LNCAP (cell line): ENCODE measurements around the gene CUEDC1.

Source experiments
- CTCF ChIP-seq: fragments of 450-650 bp; IDR thresholded peaks from 2 replicates; pipeline ENCODE4 v1.5.1; 2017; ENCODE audit warnings: mild to moderate bottlenecking

The CUEDC1 gene

DNA sequence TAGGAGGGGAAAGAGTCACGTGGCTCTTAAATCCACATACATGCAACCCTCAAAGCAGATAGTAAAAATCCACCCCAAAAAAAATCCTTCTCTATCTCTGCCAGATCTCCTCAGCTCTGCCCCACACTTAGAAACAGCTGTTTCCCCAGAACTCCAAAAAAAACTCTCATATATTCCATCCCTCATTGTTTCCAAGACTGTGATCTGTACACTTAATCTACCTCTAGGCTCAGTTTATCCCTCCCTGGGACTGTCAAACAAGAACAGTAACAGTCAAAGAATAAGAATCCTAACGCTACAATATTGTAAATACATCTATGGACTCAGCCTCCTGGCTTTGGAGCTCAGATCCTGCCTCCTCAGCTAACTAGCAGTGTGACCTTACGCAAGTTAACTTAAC lies 11.6 kb downstream of the CUEDC1 start:
- no peak for TF ChIP-seq CTCF

GRCh38 chr17:57943140-57943539 lies 12.1 kb downstream of the CUEDC1 start:
- TF ChIP-seq CTCF: no peak

DNA sequence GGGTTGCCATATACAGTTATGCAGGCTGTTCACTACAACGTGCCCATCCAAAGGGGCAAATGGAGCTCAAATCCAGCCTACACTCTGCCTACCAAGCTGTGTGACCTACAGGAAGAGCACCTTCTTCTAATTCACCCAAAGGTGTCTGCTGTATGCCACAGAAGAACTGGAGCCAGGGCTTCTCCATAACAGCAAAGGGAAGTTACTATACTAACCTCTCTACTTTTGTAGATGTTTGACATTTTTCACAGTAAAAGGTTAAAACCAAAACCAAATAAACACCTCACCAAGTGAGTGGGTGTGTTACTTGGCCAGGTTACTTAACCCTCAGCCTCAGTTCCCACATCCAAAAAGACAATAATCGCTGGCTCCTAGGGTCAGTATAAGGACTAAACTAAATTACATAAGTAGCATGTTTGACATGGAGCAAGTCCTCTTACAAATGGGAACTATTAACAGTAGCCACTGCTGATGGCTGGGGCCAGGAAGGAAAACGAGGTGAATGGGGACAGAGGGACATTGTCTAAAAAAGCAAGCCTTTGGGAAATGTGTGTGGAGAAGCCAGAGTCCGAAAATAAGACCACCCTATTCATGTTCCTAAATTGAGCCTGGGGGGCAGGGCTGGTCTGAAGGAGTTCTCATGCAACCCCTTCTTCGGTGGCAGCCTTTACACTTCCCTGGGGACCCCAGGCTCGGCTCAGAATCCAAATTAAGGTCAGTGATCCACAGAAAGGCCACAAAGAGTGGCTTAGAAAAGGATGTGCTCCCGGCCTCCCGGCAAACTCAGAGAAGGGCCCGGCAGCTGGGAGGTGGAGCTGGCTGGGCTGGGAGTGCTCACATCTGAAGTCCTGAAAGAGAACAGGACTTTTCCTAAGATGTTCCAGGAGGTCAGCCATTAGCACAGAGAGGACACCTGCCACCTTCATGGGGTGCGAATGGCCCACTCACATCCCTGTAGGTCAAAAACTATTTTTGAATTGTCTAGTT lies 13.5 kb downstream of the CUEDC1 start:
- no peak for TF ChIP-seq CTCF

DNA sequence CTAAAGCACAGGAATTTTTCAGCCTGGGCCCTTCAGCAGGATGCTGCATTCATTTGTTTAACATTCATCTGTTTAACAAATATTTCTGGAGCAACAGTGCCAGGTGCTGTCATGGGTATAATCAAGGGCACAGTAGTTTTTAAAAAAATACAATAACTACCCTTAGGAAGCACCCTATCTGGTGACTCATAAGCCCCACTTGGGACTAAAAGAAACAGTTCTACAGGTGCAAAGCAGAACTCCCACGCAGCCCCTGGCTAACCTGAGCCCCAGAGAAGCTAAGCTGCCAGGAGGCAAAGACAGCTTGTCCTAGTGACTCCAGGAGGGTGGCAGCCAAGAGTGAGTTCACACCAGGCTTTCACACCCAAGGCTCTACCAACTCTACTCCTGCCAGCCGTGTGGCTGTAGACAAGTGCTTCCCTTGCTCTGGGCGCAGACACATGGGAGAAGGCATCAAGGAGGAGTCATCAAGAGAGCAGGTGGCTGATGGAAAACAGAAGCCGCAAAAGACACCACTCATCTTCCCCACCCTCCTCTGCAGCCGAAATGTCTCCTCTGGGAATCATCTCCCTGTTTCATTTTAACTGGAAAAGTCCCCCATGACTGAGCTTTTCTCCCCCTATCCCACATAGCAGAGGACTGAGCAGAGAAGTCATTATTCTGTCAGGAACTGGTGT lies 14.4 kb downstream of the CUEDC1 start:
- TF ChIP-seq CTCF: no peak

DNA sequence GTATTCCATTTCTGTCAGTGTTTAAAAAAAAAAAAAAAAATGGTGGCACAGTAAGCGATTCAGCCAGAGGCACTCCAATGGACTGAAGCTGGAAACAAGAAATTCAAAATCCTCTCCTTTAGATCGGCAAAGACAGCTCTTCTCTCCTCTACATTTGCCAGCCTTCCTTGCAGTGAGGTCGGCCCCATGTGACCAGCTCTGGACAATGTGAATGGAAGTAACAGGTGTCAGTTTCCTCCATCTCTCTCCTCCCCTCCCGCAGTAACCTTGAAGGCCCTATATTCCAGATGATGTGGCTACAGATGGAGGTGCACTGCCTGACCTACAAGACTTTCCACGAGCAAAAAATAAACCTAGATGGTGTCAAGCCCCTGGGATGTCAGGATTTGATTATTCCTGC lies 15.0 kb downstream of the CUEDC1 start:
- TF ChIP-seq CTCF: no peak

- no peak for TF ChIP-seq CTCF
These were observed 15.4 kb downstream of the CUEDC1 start for GRCh38 chr17:57939797-57940196.

DNA sequence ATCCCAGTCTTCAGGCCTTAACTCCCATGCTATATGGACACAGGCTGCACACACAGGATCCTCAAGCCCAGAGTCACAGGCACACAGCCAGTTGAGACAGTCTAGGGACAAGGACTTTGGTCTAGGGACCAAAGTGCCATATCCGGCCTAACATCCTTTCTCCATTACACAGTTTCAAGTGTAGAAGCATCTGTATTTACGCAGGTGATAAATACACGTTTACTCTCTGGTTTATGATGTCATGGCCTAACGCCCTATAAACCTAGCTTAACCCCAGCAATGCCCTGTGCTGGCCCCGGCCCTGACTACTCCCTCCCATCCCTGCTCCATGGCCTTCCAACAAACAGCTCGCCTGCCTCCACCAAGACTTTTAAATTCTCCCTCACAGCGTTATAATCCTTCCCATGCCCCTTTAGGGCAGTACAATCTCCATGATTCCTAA lies 17.1 kb downstream of the CUEDC1 start:
- TF ChIP-seq CTCF: no peak
